ENCODE data around the gene TNFRSF1B.

Gene TNFRSF1B

GRCh38 chr1:12151465-12151864 lies 15.3 kb upstream of the TNFRSF1B start:
- Histone ChIP-seq H3K9ac (ENCODE audit: low read depth, low read length) (no peak overlapping the region), H3K36me3 (ENCODE audit: insufficient read depth, low read depth, low read length) (no peaks in the 10 kb centered on the region), H3K27me3 (ENCODE audit: insufficient read depth, low read length) (no peaks in the 10 kb centered on the region), H3K4me3 (ENCODE audit: low read length) (no peak overlapping the region), H3K27ac (ENCODE audit: low read length) (no peak overlapping the region), H3K9me3 (ENCODE audit: insufficient read depth, low read depth, low read length) (no peaks in the 10 kb centered on the region), H3K4me1 (ENCODE audit: insufficient read depth, low read length) (no peaks in the 10 kb centered on the region)

- H3K36me3 ChIP-seq (ENCODE audit: insufficient read depth, low read depth, low read length) = no peaks in the 10 kb centered on the region
- no peak overlapping the region for H3K4me3 ChIP-seq (ENCODE audit: low read length)
- no peak overlapping the region for H3K27ac ChIP-seq (ENCODE audit: low read length)
- H3K27me3 ChIP-seq (ENCODE audit: insufficient read depth, low read length) = no peaks in the 10 kb centered on the region
- no peak overlapping the region for H3K9ac ChIP-seq (ENCODE audit: low read depth, low read length)
- H3K9me3 ChIP-seq (ENCODE audit: insufficient read depth, low read depth, low read length) = no peaks in the 10 kb centered on the region
- H3K4me1 ChIP-seq (ENCODE audit: insufficient read depth, low read length) = no peaks in the 10 kb centered on the region
Observed at GRCh38 chr1:12152113-12152891, 14.5 kb upstream of the TNFRSF1B start.

GRCh38 chr1:12153181-12153785 lies 13.5 kb upstream of the TNFRSF1B start:
- H3K36me3 ChIP-seq (ENCODE audit: insufficient read depth, low read depth, low read length) = no peaks in the 10 kb centered on the region
- no peaks in the 10 kb centered on the region for H3K9me3 ChIP-seq (ENCODE audit: insufficient read depth, low read depth, low read length)
- H3K27ac ChIP-seq (ENCODE audit: low read length) = no peak overlapping the region
- peaks cover 4% of the 10 kb centered on the region; the same call in 1 of the 2 replicates for H3K4me1 ChIP-seq (ENCODE audit: insufficient read depth, low read length)
- H3K9ac ChIP-seq (ENCODE audit: low read depth, low read length) = no peak overlapping the region
- H3K27me3 ChIP-seq (ENCODE audit: insufficient read depth, low read length) = no peaks in the 10 kb centered on the region
- no peak overlapping the region for H3K4me3 ChIP-seq (ENCODE audit: low read length)

- Histone ChIP-seq H3K9me3 (ENCODE audit: insufficient read depth, low read depth, low read length) (no peaks in the 10 kb centered on the region), H3K4me1 (ENCODE audit: insufficient read depth, low read length) (peaks cover 9% of the 10 kb centered on the region; the same call in 1 of the 2 replicates), H3K4me3 (ENCODE audit: low read length) (no peak overlapping the region), H3K36me3 (ENCODE audit: insufficient read depth, low read depth, low read length) (no peaks in the 10 kb centered on the region), H3K27ac (ENCODE audit: low read length) (no peak overlapping the region), H3K9ac (ENCODE audit: low read depth, low read length) (no peak overlapping the region), H3K27me3 (ENCODE audit: insufficient read depth, low read length) (no peaks in the 10 kb centered on the region)
Observed at GRCh38 chr1:12155328-12155727, 11.5 kb upstream of the TNFRSF1B start.

GRCh38 chr1:12157366-12158231 lies 9.2 kb upstream of the TNFRSF1B start:
- no peak overlapping the region for H3K27ac ChIP-seq (ENCODE audit: low read length)

GRCh38 chr1:12158357-12159092 lies 8.3 kb upstream of the TNFRSF1B start:
- Histone ChIP-seq H3K9ac (ENCODE audit: low read depth, low read length) (no peak overlapping the region), H3K9me3 (ENCODE audit: insufficient read depth, low read depth, low read length) (no peaks in the 10 kb centered on the region), H3K36me3 (ENCODE audit: insufficient read depth, low read depth, low read length) (no peaks in the 10 kb centered on the region), H3K4me3 (ENCODE audit: low read length) (no peak overlapping the region), H3K27me3 (ENCODE audit: insufficient read depth, low read length) (no peaks in the 10 kb centered on the region), H3K27ac (ENCODE audit: low read length) (no peak overlapping the region), H3K4me1 (ENCODE audit: insufficient read depth, low read length) (peaks cover 9% of the 10 kb centered on the region; the same call in 1 of the 2 replicates)

More at GRCh38 chr1:12157366-12158231, 9.2 kb upstream of the TNFRSF1B start:
- Histone ChIP-seq H3K9ac (ENCODE audit: low read depth, low read length) (no peak overlapping the region), H3K9me3 (ENCODE audit: insufficient read depth, low read depth, low read length) (no peaks in the 10 kb centered on the region), H3K27me3 (ENCODE audit: insufficient read depth, low read length) (no peaks in the 10 kb centered on the region), H3K4me3 (ENCODE audit: low read length) (no peak overlapping the region), H3K36me3 (ENCODE audit: insufficient read depth, low read depth, low read length) (no peaks in the 10 kb centered on the region), H3K4me1 (ENCODE audit: insufficient read depth, low read length) (peaks cover 9% of the 10 kb centered on the region; the same call in 1 of the 2 replicates)

GRCh38 chr1:12159816-12160215 lies 7.0 kb upstream of the TNFRSF1B start:
- Histone ChIP-seq H3K4me3 (ENCODE audit: low read length) (no peak overlapping the region), H3K9ac (ENCODE audit: low read depth, low read length) (no peak overlapping the region), H3K9me3 (ENCODE audit: insufficient read depth, low read depth, low read length) (no peaks in the 10 kb centered on the region), H3K27ac (ENCODE audit: low read length) (no peak overlapping the region), H3K36me3 (ENCODE audit: insufficient read depth, low read depth, low read length) (no peaks in the 10 kb centered on the region), H3K4me1 (ENCODE audit: insufficient read depth, low read length) (peaks cover 9% of the 10 kb centered on the region; the same call in 1 of the 2 replicates), H3K27me3 (ENCODE audit: insufficient read depth, low read length) (peaks cover 2% of the 10 kb centered on the region; the same call in 1 of the 2 replicates)

GRCh38 chr1:12161324-12161661 lies 5.5 kb upstream of the TNFRSF1B start:
- Histone ChIP-seq H3K9ac (ENCODE audit: low read depth, low read length) (no peak overlapping the region), H3K27me3 (ENCODE audit: insufficient read depth, low read length) (peaks cover 17% of the 10 kb centered on the region), H3K36me3 (ENCODE audit: insufficient read depth, low read depth, low read length) (no peaks in the 10 kb centered on the region), H3K27ac (ENCODE audit: low read length) (no peak overlapping the region), H3K9me3 (ENCODE audit: insufficient read depth, low read depth, low read length) (no peaks in the 10 kb centered on the region), H3K4me1 (ENCODE audit: insufficient read depth, low read length) (peaks cover 9% of the 10 kb centered on the region; the same call in 1 of the 2 replicates), H3K4me3 (ENCODE audit: low read length) (no peak overlapping the region)

GRCh38 chr1:12161662-12162458 lies 4.9 kb upstream of the TNFRSF1B start:
- no peak overlapping the region for H3K9ac ChIP-seq (ENCODE audit: low read depth, low read length)
- peaks cover 23% of the 10 kb centered on the region for H3K27me3 ChIP-seq (ENCODE audit: insufficient read depth, low read length)
- H3K27ac ChIP-seq (ENCODE audit: low read length) = no peak overlapping the region
- H3K36me3 ChIP-seq (ENCODE audit: insufficient read depth, low read depth, low read length) = no peaks in the 10 kb centered on the region
- no peak overlapping the region for H3K4me3 ChIP-seq (ENCODE audit: low read length)
- peaks cover 9% of the 10 kb centered on the region; the same call in 1 of the 2 replicates for H3K4me1 ChIP-seq (ENCODE audit: insufficient read depth, low read length)
- no peaks in the 10 kb centered on the region for H3K9me3 ChIP-seq (ENCODE audit: insufficient read depth, low read depth, low read length)

GRCh38 chr1:12162459-12163137 lies 4.2 kb upstream of the TNFRSF1B start:
- Histone ChIP-seq H3K4me1 (ENCODE audit: insufficient read depth, low read length) (peaks cover 9% of the 10 kb centered on the region; the same call in 1 of the 2 replicates), H3K9ac (ENCODE audit: low read depth, low read length) (no peak overlapping the region), H3K27ac (ENCODE audit: low read length) (no peak overlapping the region)

More at GRCh38 chr1:12162459-12163137, 4.2 kb upstream of the TNFRSF1B start:
- H3K4me3 ChIP-seq (ENCODE audit: low read length) = no peak overlapping the region
- no peaks in the 10 kb centered on the region for H3K9me3 ChIP-seq (ENCODE audit: insufficient read depth, low read depth, low read length)
- H3K36me3 ChIP-seq (ENCODE audit: insufficient read depth, low read depth, low read length) = no peaks in the 10 kb centered on the region
- H3K27me3 ChIP-seq (ENCODE audit: insufficient read depth, low read length) = peaks cover 30% of the 10 kb centered on the region
